ENCODE results near the gene PLXNA4. TPM values are rescaled to one million over a fixed set of nuclear protein-coding genes. Genes with fewer than 3 reads are reported as not detected.

Gene PLXNA4
- total and polyA plus RNA-seq, 4 donors = 0.04 to 1.1 (median 0.41) TPM

DNA sequence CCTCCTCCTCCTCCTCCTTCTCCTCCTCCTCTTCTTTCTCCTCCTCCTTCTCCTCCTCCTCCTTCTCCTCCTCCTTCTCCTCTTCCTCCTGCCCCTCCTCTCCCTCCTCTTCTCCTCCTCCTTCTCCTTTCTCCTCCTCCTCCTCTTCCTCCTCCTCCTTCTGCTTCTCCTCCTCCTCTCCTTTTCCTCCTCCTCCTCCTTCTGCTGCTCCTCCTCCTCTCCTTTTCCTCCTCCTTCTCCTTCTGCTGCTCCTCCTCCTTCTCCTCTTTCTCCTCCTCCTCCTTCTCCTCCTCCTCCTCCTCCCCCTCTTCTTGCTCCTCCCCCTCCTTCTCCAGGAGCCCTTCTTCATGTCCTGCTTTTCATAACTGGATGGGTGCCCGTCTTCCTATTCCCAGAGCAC lies 12.2 kb downstream of the PLXNA4 start (continued):
- TF ChIP-seq, protein P1, sequence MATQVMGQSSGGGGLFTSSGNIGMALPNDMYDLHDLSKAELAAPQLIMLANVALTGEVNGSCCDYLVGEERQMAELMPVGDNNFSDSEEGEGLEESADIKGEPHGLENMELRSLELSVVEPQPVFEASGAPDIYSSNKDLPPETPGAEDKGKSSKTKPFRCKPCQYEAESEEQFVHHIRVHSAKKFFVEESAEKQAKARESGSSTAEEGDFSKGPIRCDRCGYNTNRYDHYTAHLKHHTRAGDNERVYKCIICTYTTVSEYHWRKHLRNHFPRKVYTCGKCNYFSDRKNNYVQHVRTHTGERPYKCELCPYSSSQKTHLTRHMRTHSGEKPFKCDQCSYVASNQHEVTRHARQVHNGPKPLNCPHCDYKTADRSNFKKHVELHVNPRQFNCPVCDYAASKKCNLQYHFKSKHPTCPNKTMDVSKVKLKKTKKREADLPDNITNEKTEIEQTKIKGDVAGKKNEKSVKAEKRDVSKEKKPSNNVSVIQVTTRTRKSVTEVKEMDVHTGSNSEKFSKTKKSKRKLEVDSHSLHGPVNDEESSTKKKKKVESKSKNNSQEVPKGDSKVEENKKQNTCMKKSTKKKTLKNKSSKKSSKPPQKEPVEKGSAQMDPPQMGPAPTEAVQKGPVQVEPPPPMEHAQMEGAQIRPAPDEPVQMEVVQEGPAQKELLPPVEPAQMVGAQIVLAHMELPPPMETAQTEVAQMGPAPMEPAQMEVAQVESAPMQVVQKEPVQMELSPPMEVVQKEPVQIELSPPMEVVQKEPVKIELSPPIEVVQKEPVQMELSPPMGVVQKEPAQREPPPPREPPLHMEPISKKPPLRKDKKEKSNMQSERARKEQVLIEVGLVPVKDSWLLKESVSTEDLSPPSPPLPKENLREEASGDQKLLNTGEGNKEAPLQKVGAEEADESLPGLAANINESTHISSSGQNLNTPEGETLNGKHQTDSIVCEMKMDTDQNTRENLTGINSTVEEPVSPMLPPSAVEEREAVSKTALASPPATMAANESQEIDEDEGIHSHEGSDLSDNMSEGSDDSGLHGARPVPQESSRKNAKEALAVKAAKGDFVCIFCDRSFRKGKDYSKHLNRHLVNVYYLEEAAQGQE (IDR thresholded peaks at IDR 0.05) = no peak
- TF ChIP-seq, protein P2, sequence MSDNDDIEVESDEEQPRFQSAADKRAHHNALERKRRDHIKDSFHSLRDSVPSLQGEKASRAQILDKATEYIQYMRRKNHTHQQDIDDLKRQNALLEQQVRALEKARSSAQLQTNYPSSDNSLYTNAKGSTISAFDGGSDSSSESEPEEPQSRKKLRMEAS (IDR thresholded peaks at IDR 0.05) = no peak
- TF ChIP-seq EGR1 (IDR thresholded peaks at IDR 0.05; ENCODE audit: low read depth in 2 of 2) (no peak), NR2F2 (IDR thresholded peaks at IDR 0.05) (no peak)

DNA sequence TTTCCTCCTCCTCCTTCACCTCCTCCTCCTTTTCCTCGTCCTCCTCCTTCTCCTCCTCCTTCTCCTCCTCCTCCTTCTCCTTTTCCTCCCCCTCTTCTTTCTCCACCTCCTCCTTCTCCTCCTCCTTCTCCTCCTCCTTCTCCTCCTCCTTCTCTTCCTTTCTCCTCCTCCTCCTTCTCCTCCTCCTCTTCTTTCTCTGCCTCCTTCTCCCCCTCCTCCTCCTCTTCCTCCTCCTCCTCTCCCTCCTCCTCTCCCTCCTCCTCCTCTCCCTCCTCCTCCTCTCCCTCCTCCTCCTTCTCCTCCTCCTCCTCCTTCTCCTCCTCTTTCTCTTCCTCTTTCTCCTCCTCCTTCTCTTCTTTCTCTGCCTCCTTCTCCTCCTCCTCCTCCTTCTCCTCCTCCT lies 13.6 kb downstream of the PLXNA4 start:
- no peak for DNase-seq (ENCODE audit: low spot score)
- no peaks in the 10 kb centered on the region for H3K9me3 ChIP-seq (ENCODE audit: control insufficient read depth in 4 of 4, low read length in 3 of 4)
- no peak overlapping the region for H3K9ac ChIP-seq (ENCODE audit: low read depth in 1 of 2, low read length in 2 of 2)
- H3K4me1 ChIP-seq (ENCODE audit: control insufficient read depth in 4 of 4, insufficient read depth in 4 of 4, low read length in 3 of 4) = no peaks in the 10 kb centered on the region
- no peak overlapping the region for H3K4me3 ChIP-seq (ENCODE audit: low read depth in 1 of 3, low read length in 3 of 3)
- H3K27me3 ChIP-seq (ENCODE audit: control insufficient read depth in 4 of 4, insufficient read depth in 4 of 4, low read length in 3 of 4) = peaks cover 0 to 2% (median 0%) of the 10 kb centered on the region in 4 donors
- no peak overlapping the region for H3K27ac ChIP-seq (ENCODE audit: low read depth in 1 of 2, low read length in 2 of 2)
- no peaks in the 10 kb centered on the region for H3K36me3 ChIP-seq (ENCODE audit: control insufficient read depth in 4 of 4, insufficient read depth in 3 of 4, low read depth in 1 of 4, low read length in 3 of 4)
- TF ChIP-seq JUND (IDR thresholded peaks at IDR 0.05) (no peak), RAD21 (IDR thresholded peaks at IDR 0.05) (no peak), FOXA2 (IDR thresholded peaks at IDR 0.05) (no peak), HNF4A (conservative IDR thresholded peaks at IDR 0.05) (no peak), EGR1 (IDR thresholded peaks at IDR 0.05; ENCODE audit: low read depth in 2 of 2) (no peak), RXRA (IDR thresholded peaks at IDR 0.05) (no peak), HNF4G (IDR thresholded peaks at IDR 0.05) (no peak), GABPA (IDR thresholded peaks at IDR 0.05 in 1 of 2, conservative IDR thresholded peaks at IDR 0.05 in 1 of 2) (no peak), YY1 (IDR thresholded peaks at IDR 0.05) (no peak), NR2F2 (IDR thresholded peaks at IDR 0.05) (no peak)
- TF ChIP-seq, protein P2 (IDR thresholded peaks at IDR 0.05) = no peak
- TF ChIP-seq, protein P3, sequence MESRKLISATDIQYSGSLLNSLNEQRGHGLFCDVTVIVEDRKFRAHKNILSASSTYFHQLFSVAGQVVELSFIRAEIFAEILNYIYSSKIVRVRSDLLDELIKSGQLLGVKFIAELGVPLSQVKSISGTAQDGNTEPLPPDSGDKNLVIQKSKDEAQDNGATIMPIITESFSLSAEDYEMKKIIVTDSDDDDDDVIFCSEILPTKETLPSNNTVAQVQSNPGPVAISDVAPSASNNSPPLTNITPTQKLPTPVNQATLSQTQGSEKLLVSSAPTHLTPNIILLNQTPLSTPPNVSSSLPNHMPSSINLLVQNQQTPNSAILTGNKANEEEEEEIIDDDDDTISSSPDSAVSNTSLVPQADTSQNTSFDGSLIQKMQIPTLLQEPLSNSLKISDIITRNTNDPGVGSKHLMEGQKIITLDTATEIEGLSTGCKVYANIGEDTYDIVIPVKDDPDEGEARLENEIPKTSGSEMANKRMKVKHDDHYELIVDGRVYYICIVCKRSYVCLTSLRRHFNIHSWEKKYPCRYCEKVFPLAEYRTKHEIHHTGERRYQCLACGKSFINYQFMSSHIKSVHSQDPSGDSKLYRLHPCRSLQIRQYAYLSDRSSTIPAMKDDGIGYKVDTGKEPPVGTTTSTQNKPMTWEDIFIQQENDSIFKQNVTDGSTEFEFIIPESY (IDR thresholded peaks at IDR 0.05) = no peak
- TF ChIP-seq, protein P4, sequence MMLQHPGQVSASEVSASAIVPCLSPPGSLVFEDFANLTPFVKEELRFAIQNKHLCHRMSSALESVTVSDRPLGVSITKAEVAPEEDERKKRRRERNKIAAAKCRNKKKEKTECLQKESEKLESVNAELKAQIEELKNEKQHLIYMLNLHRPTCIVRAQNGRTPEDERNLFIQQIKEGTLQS (IDR thresholded peaks at IDR 0.05) = no peak
- TF ChIP-seq, protein P5, sequence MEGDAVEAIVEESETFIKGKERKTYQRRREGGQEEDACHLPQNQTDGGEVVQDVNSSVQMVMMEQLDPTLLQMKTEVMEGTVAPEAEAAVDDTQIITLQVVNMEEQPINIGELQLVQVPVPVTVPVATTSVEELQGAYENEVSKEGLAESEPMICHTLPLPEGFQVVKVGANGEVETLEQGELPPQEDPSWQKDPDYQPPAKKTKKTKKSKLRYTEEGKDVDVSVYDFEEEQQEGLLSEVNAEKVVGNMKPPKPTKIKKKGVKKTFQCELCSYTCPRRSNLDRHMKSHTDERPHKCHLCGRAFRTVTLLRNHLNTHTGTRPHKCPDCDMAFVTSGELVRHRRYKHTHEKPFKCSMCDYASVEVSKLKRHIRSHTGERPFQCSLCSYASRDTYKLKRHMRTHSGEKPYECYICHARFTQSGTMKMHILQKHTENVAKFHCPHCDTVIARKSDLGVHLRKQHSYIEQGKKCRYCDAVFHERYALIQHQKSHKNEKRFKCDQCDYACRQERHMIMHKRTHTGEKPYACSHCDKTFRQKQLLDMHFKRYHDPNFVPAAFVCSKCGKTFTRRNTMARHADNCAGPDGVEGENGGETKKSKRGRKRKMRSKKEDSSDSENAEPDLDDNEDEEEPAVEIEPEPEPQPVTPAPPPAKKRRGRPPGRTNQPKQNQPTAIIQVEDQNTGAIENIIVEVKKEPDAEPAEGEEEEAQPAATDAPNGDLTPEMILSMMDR (IDR thresholded peaks at IDR 0.05; ENCODE audit: low read depth, low read length, missing input control) = no peak
- WGBS = 65% methylated on average over 1 of the region's 1 CpG
